SK-N-SH (cell line): Measurements from ENCODE around the gene RMND1. TPM values are rescaled to one million over a fixed set of nuclear protein-coding genes. Genes with fewer than 3 reads are reported as not detected.

Source experiments
- CTCF ChIA-PET: fragments of 300-600, 350-600 bp; formaldehyde crosslinking; extraction: SDS; loops from one replicate; lab custom pipeline; 2021; lab: Yijun Ruan, JAX
- POLR2A ChIA-PET: fragments of 350-600 bp; sonication (Branson Sonifier 250); formaldehyde crosslinking; extraction: SDS; loops from one replicate; lab custom pipeline; 2020; ENCODE audit warnings: antibody characterized with exemption, inconsistent platforms; lab: Yijun Ruan, JAX
- DNase-seq: peaks from one replicate; pipeline ENCODE4 v3.0.0; 2012
- H2AFZ ChIP-seq: fragments of 200-600 bp; sonication (generic); 2 replicates; pipeline ENCODE4 v1.8.1; 2016; ENCODE audit warnings: antibody characterized with exemption, mild to moderate bottlenecking, low read depth
- H3F3A ChIP-seq: fragments of 200-600 bp; sonication (generic); replicated peaks from 2 replicates; pipeline ENCODE3; 2016; ENCODE audit warnings: antibody characterized with exemption, mild to moderate bottlenecking; ENCODE audit not compliant: insufficient read depth
- H3K27ac ChIP-seq, 2 experiments: fragments of 200-500 bp in 1 of 2; fragments of 200-600 bp in 1 of 2; sonication (Bioruptor generic) in 1 of 2; sonication (generic), shearing (Covaris generic) in 1 of 2; 2 replicates each; pipeline versions ENCODE4 v1.5.1 to v1.6.1; 2014 to 2016; ENCODE audit warnings: low read depth in 2 of 2, inconsistent platforms in 1 of 2, low read length in 1 of 2, mild to moderate bottlenecking in 1 of 2, mixed read lengths in 1 of 2
- H3K27me3 ChIP-seq: fragments of 200-600 bp; sonication (generic), shearing (Covaris generic); 2 replicates; pipeline ENCODE4 v1.6.1; 2016; ENCODE audit warnings: mixed run types; ENCODE audit not compliant: insufficient read depth
- H3K36me3 ChIP-seq, 2 experiments: fragments of 200-500 bp in 1 of 2; fragments of 200-600 bp in 1 of 2; sonication (Bioruptor generic) in 1 of 2; sonication (generic) in 1 of 2; replicated peaks in 1 of 2; 2 replicates each; pipeline versions ENCODE3 to v1.5.1; 2014 to 2016; ENCODE audit warnings: low read length in 1 of 2, mild to moderate bottlenecking in 1 of 2; ENCODE audit not compliant: insufficient read depth in 2 of 2, control insufficient read depth in 1 of 2
- H3K4me1 ChIP-seq, 2 experiments: fragments of 200-500 bp in 1 of 2; fragments of 200-600 bp in 1 of 2; sonication (Bioruptor generic) in 1 of 2; sonication (generic), shearing (Covaris generic) in 1 of 2; 2 replicates each; pipeline versions ENCODE4 v1.5.1 to v1.6.1; 2014 to 2016; ENCODE audit warnings: low read depth in 1 of 2, low read length in 1 of 2, mixed run types in 1 of 2; ENCODE audit not compliant: insufficient read depth in 2 of 2, control insufficient read depth in 1 of 2
- H3K4me2 ChIP-seq: fragments of 200-600 bp; sonication (generic), shearing (Covaris generic); 2 replicates; pipeline ENCODE4 v1.6.1; 2017; ENCODE audit warnings: mixed run types
- H3K4me3 ChIP-seq, 2 experiments: fragments of 200-500 bp in 1 of 2; fragments of 200-600 bp in 1 of 2; sonication (Bioruptor generic) in 1 of 2; sonication (generic), shearing (Covaris generic) in 1 of 2; 2 replicates each; pipeline versions ENCODE4 v1.5.1 to v1.8.1; 2014 to 2016; ENCODE audit warnings: low read depth in 2 of 2, inconsistent platforms in 1 of 2, low read length in 1 of 2, mild to moderate bottlenecking in 1 of 2, mixed read lengths in 1 of 2, moderate library complexity in 1 of 2
- H3K79me2 ChIP-seq: fragments of 200-600 bp; sonication (generic); 2 replicates; pipeline ENCODE4 v1.8.1; 2017; ENCODE audit warnings: mild to moderate bottlenecking; ENCODE audit not compliant: insufficient read depth
- H3K9ac ChIP-seq: fragments of 200-600 bp; sonication (generic); 2 replicates; pipeline ENCODE4 v1.6.1; 2017; ENCODE audit warnings: mixed run types
- H3K9me2 ChIP-seq: fragments of 200-600 bp; sonication (generic); 2 replicates; pipeline ENCODE4 v1.6.1; 2017; ENCODE audit warnings: mixed run types
- H3K9me3 ChIP-seq: fragments of 200-600 bp; sonication (generic); 2 replicates; pipeline ENCODE4 v1.6.1; 2017; ENCODE audit warnings: mixed run types, mild to moderate bottlenecking, moderate library complexity
- H4K20me1 ChIP-seq: fragments of 200-600 bp; sonication (generic); 2 replicates; pipeline ENCODE4 v1.6.1; 2017; ENCODE audit warnings: mild to moderate bottlenecking, mixed run types; ENCODE audit not compliant: insufficient read depth
- ELF1 ChIP-seq: IDR thresholded peaks from 2 replicates; pipeline ENCODE4 v1.4.0; 2012
- FOSL2 ChIP-seq: IDR thresholded peaks from 2 replicates; pipeline ENCODE4 v1.4.0; 2012; ENCODE audit warnings: low read depth, mild to moderate bottlenecking, moderate library complexity, borderline replicate concordance
- FOXJ3 ChIP-seq: sonication (generic); formaldehyde crosslinking; IDR thresholded peaks from 2 replicates; pipeline ENCODE4 v1.5.1; 2020; ENCODE audit warnings: mild to moderate bottlenecking, missing genetic modification reagents
- FOXM1 ChIP-seq: IDR thresholded peaks from 2 replicates; pipeline ENCODE4 v1.4.0; 2012; ENCODE audit warnings: low read depth, mild to moderate bottlenecking
- GABPA ChIP-seq: IDR thresholded peaks from 2 replicates; pipeline ENCODE4 v1.4.0; 2012; ENCODE audit warnings: low read depth, mild to moderate bottlenecking
- IRF3 ChIP-seq: fragments of 150-350 bp; IDR thresholded peaks from 2 replicates; pipeline ENCODE4 v1.6.1; 2016; ENCODE audit warnings: mild to moderate bottlenecking, low read depth, low read length
- MAX ChIP-seq: IDR thresholded peaks from 2 replicates; pipeline ENCODE4 v1.4.0; 2012; ENCODE audit warnings: low read depth
- NFIC ChIP-seq: IDR thresholded peaks from 2 replicates; pipeline ENCODE4 v1.4.0; 2012; ENCODE audit warnings: borderline replicate concordance
- PBX3 ChIP-seq: IDR thresholded peaks from 2 replicates; pipeline ENCODE4; 2012
- POLR2AphosphoS5 ChIP-seq: IDR thresholded peaks from 2 replicates; pipeline ENCODE4 v1.6.1; 2012; ENCODE audit warnings: low read depth, low read length
- RAD21 ChIP-seq: IDR thresholded peaks from 2 replicates; pipeline ENCODE4 v1.6.1; 2012; ENCODE audit warnings: mild to moderate bottlenecking, low read length
- SIN3A ChIP-seq: IDR thresholded peaks from 2 replicates; pipeline ENCODE4 v1.6.1; 2012; ENCODE audit warnings: low read depth, mild to moderate bottlenecking, low read length, moderate library complexity, borderline replicate concordance
- TAF1 ChIP-seq: IDR thresholded peaks from 2 replicates; pipeline ENCODE4 v1.6.1; 2012; ENCODE audit warnings: low read depth, mild to moderate bottlenecking, low read length, moderate library complexity, borderline replicate concordance
- TCF12 ChIP-seq: IDR thresholded peaks from 2 replicates; pipeline ENCODE4 v1.4.0; 2012
- USF1 ChIP-seq: IDR thresholded peaks from 2 replicates; pipeline ENCODE4 v1.4.0; 2012; ENCODE audit warnings: low read depth, borderline replicate concordance
- USF2 ChIP-seq: fragments of 150-350 bp; IDR thresholded peaks from 2 replicates; pipeline ENCODE4 v1.6.1; 2017; ENCODE audit warnings: antibody characterized with exemption, low read length, low read depth, borderline replicate concordance
- WGBS: methylation state at CpG from one replicate; pipeline ENCODE4 v1.1.6; 2017; ENCODE audit warnings: low lambda C conversion rate; 5-methylcytosine and 5-hydroxymethylcytosine counted together
- polyA plus RNA-seq, 3 experiments: library from polyadenylated mRNA; depleted of rRNA; stranded (reverse); fragments of >200 nt; gene quantifications; 2 replicates each; pipeline ENCODE4 v1.2.3, GENCODE V29; 2012

Gene RMND1
- polyA plus RNA-seq, 1 of the 3 experiments (the other 2 are of a cell fraction) = 14.8 TPM

GRCh38 chr6:151414641-151415260, 37.2 kb downstream of the RMND1 start:
- no peaks in the 10 kb centered on the region for H4K20me1 ChIP-seq
- no peak for DNase-seq
- no peak overlapping the region for H3K27ac ChIP-seq
- H3K4me2 ChIP-seq = no peak overlapping the region
- CTCF ChIA-PET = no interaction called here
- no peaks in the 10 kb centered on the region; the same call in 1 of the 2 replicates for H3K9me3 ChIP-seq
- no peaks in the 10 kb centered on the region for H3K27me3 ChIP-seq
- WGBS = 93% methylated on average over 3 of the region's 3 CpGs
- H3F3A ChIP-seq = peaks cover 38% of the 10 kb centered on the region
- peaks cover 15% of the 10 kb centered on the region; the same call in 1 of the 2 replicates for H3K79me2 ChIP-seq
- no peak overlapping the region for H2AFZ ChIP-seq
- no peak overlapping the region for H3K4me3 ChIP-seq
- TF ChIP-seq IRF3 = no peak
- TF ChIP-seq PBX3 = no peak
- no peak for TF ChIP-seq TAF1
- no peak for TF ChIP-seq MAX
- TF ChIP-seq RAD21 = no peak
- TF ChIP-seq ELF1 = no peak
- TF ChIP-seq NFIC = no peak
- no peak for TF ChIP-seq POLR2AphosphoS5
- TF ChIP-seq USF1 = no peak
- no peak for TF ChIP-seq FOXJ3 (CRISPR knock-in tag)
- TF ChIP-seq TCF12 = no peak
- no peak for TF ChIP-seq SIN3A
- no peak for TF ChIP-seq USF2
- no peak for TF ChIP-seq FOXM1
- TF ChIP-seq FOSL2 = no peak
- no peak for TF ChIP-seq GABPA
- no peaks in the 10 kb centered on the region for H3K4me1 ChIP-seq
- H3K36me3 ChIP-seq = peaks cover 42 to 73% of the 10 kb centered on the region in 2 experiments
- H3K9ac ChIP-seq = no peak overlapping the region
- no peaks in the 10 kb centered on the region for H3K9me2 ChIP-seq
- POLR2A ChIA-PET = no interaction called here
